IMR-90 (cell line): ENCODE measurements around the gene EXOC2. TPM values are rescaled to one million over a fixed set of nuclear protein-coding genes. Genes with fewer than 3 reads are reported as not detected.

Source experiments
- ATAC-seq: fragments of 200-7000 bp; cut with Tn5 transposase; 2 replicates; pipeline ENCODE4 v1.9.1; 2020; ENCODE audit warnings: low read depth, mild to moderate bottlenecking, moderate library complexity
- BruUV-seq: library from RNA; stranded (reverse); fragments of 400-500 nt; replicated peaks from 2 replicates; lab custom pipeline; 2021; lab: Mats Ljungman, UMichigan
- CTCF ChIA-PET: fragments of 300-600 bp; formaldehyde crosslinking; extraction: SDS; loops from one replicate; lab custom pipeline; 2021; ENCODE audit warnings: antibody characterized with exemption; lab: Yijun Ruan, JAX
- POLR2A ChIA-PET: fragments of 300-600 bp; sonication (Branson Sonifier 250); formaldehyde crosslinking; loops from one replicate; lab custom pipeline; 2022; ENCODE audit warnings: antibody characterized with exemption; ENCODE audit not compliant: unreplicated experiment; lab: Charles Lee
- DNase-seq: peaks from one replicate; pipeline ENCODE4 v3.0.0; 2013
- H2AFZ ChIP-seq: replicated peaks from 2 replicates; pipeline ENCODE3; 2013; ENCODE audit warnings: low read length, mild to moderate bottlenecking; ENCODE audit not compliant: poor library complexity
- H2AK5ac ChIP-seq: 2 replicates; pipeline ENCODE4 v1.6.1; 2013; ENCODE audit warnings: low read depth, low read length, inconsistent platforms
- H2AK9ac ChIP-seq: replicated peaks from 2 replicates; pipeline ENCODE3; 2013; ENCODE audit warnings: mild to moderate bottlenecking, low read depth, low read length, moderate library complexity; ENCODE audit not compliant: poor library complexity
- H2BK120ac ChIP-seq: 2 replicates; pipeline ENCODE4 v1.6.1; 2013; ENCODE audit warnings: low read depth, low read length, inconsistent platforms
- H2BK15ac ChIP-seq: 3 replicates; pipeline ENCODE4 v1.6.1; 2013; ENCODE audit warnings: low read depth, low read length, inconsistent platforms
- H2BK20ac ChIP-seq: 2 replicates; pipeline ENCODE4 v1.6.1; 2013; ENCODE audit warnings: low read depth, mild to moderate bottlenecking, inconsistent platforms, low read length, moderate library complexity
- H2BK5ac ChIP-seq: 2 replicates; pipeline ENCODE4 v1.6.1; 2013; ENCODE audit warnings: mild to moderate bottlenecking, low read depth, low read length, inconsistent platforms; ENCODE audit not compliant: poor library complexity, severe bottlenecking
- H3K14ac ChIP-seq: replicated peaks from 2 replicates; pipeline ENCODE4 v1.6.1; 2013; ENCODE audit warnings: low read depth, low read length, inconsistent platforms
- H3K18ac ChIP-seq: 2 replicates; pipeline ENCODE4 v1.6.1; 2013; ENCODE audit warnings: low read depth, low read length, control low read depth
- H3K23ac ChIP-seq: 2 replicates; pipeline ENCODE4 v1.6.1; 2013; ENCODE audit warnings: low read depth, low read length, inconsistent platforms
- H3K27ac ChIP-seq: 2 replicates; pipeline ENCODE4 v1.5.1; 2013; ENCODE audit warnings: mild to moderate bottlenecking, control low read depth, low read length; ENCODE audit not compliant: insufficient read depth
- H3K27me3 ChIP-seq: 2 replicates; pipeline ENCODE4 v1.6.1; 2013; ENCODE audit warnings: low read length; ENCODE audit not compliant: control insufficient read depth, insufficient read depth
- H3K36me3 ChIP-seq: 2 replicates; pipeline ENCODE4 v1.6.1; 2013; ENCODE audit warnings: low read length, mixed read lengths; ENCODE audit not compliant: control insufficient read depth, insufficient read depth
- H3K4ac ChIP-seq: 2 replicates; pipeline ENCODE4 v1.6.1; 2013; ENCODE audit warnings: low read depth, low read length, inconsistent platforms
- H3K4me1 ChIP-seq: 2 replicates; pipeline ENCODE4 v1.6.1; 2013; ENCODE audit warnings: low read length, mixed read lengths; ENCODE audit not compliant: control insufficient read depth, insufficient read depth
- H3K4me2 ChIP-seq: 2 replicates; pipeline ENCODE4 v1.6.1; 2013; ENCODE audit warnings: low read depth, mild to moderate bottlenecking, control low read depth, low read length, moderate library complexity
- H3K4me3 ChIP-seq: 2 replicates; pipeline ENCODE4 v1.5.1; 2013; ENCODE audit warnings: low read depth, mild to moderate bottlenecking, control low read depth, low read length, moderate library complexity; ENCODE audit not compliant: insufficient read depth
- H3K56ac ChIP-seq: 2 replicates; pipeline ENCODE4 v1.6.1; 2013; ENCODE audit warnings: low read length, inconsistent platforms; ENCODE audit not compliant: insufficient read depth; ENCODE audit errors: extremely low read depth
- H3K79me1 ChIP-seq, 2 experiments: 2 replicates each; pipeline ENCODE4 v1.6.1; 2013; ENCODE audit warnings: low read length in 2 of 2, inconsistent platforms in 1 of 2, low read depth in 1 of 2
- H3K9ac ChIP-seq: 2 replicates; pipeline ENCODE4 v1.6.1; 2013; ENCODE audit warnings: low read depth, low read length, control low read depth
- H3K9me1 ChIP-seq: 2 replicates; pipeline ENCODE4 v1.6.1; 2013; ENCODE audit warnings: low read length, inconsistent platforms; ENCODE audit not compliant: insufficient read depth
- H3K9me3 ChIP-seq: 2 replicates; pipeline ENCODE4 v1.6.1; 2013; ENCODE audit warnings: low read length; ENCODE audit not compliant: control insufficient read depth, insufficient read depth
- H4K20me1 ChIP-seq: 2 replicates; pipeline ENCODE4 v1.6.1; 2013; ENCODE audit warnings: low read length, inconsistent platforms; ENCODE audit not compliant: insufficient read depth
- H4K5ac ChIP-seq: 2 replicates; pipeline ENCODE4 v1.6.1; 2013; ENCODE audit warnings: mild to moderate bottlenecking, low read depth, low read length, control low read depth
- H4K8ac ChIP-seq, 2 experiments: 2 replicates each; pipeline ENCODE4 v1.6.1; 2013; ENCODE audit warnings: low read depth in 2 of 2, low read length in 2 of 2, control low read depth in 1 of 2, inconsistent platforms in 1 of 2
- H4K91ac ChIP-seq: 2 replicates; pipeline ENCODE4 v1.6.1; 2013; ENCODE audit warnings: low read depth, low read length, inconsistent platforms; ENCODE audit not compliant: insufficient read depth
- FOS ChIP-seq: fragments of 150-350 bp; IDR thresholded peaks from 2 replicates; pipeline ENCODE4 v1.6.1; 2016; ENCODE audit warnings: low read depth, low read length
- RFX5 ChIP-seq: IDR thresholded peaks from 2 replicates; pipeline ENCODE4 v1.8.0; 2012; ENCODE audit warnings: low read depth, mild to moderate bottlenecking, low read length, moderate library complexity
- WGBS, 2 experiments: methylation state at CpG; one replicate each; pipeline versions ENCODE4 v1.1.5 to v1.1.7; 2013; ENCODE audit warnings: missing lambda C conversion rate in 2 of 2; ENCODE audit not compliant: insufficient read length in 1 of 2; ENCODE audit errors: extremely low coverage in 2 of 2; 5-methylcytosine and 5-hydroxymethylcytosine counted together
- dilution Hi-C: fragments of 300-500 bp; cut with HindIII; formaldehyde crosslinking; loops from one replicate; pipeline ENCODE4 v1.14.3; 2018; ENCODE audit warnings: low sequenced_read_pairs; ENCODE audit not compliant: unreplicated experiment
- in situ Hi-C: fragments of 300-500 bp; cut with MboI; formaldehyde crosslinking; loops from 3 replicates; pipeline ENCODE4 v1.14.3; 2019; ENCODE audit warnings: low sequenced_read_pairs, inconsistent platforms, mixed read lengths
- intact Hi-C: fragments of 100-400 bp; cut with micrococcal nuclease; formaldehyde crosslinking; loops from 2 replicates; pipeline ENCODE4 v1.10.0; 2022
- polyA plus RNA-seq, 3 experiments: library from polyadenylated mRNA; depleted of rRNA; stranded (reverse); fragments of >200 nt; gene quantifications; 2 replicates each; pipeline ENCODE4 v1.2.3, GENCODE V29; 2012; ENCODE audit warnings: low replicate concordance in 1 of 3
- total RNA-seq: library from RNA; depleted of rRNA; stranded (reverse); fragments of >200 nt; gene quantifications from 2 replicates; pipeline ENCODE4 v1.2.3, GENCODE V29; 2012

EXOC2 gene
- total and polyA plus RNA-seq, 2 of the 4 experiments (the other 2 are of a cell fraction), result 13.1 to 37.3 TPM

- Histone ChIP-seq H2BK5ac (no peak overlapping the region), H2AFZ (no peak overlapping the region), H3K18ac (no peak overlapping the region), H3K9ac (no peak overlapping the region), H3K4me2 (no peak overlapping the region), H3K14ac (no peak overlapping the region), H3K56ac (no peak overlapping the region), H3K79me1 (peaks cover 0 to 3% of the 10 kb centered on the region in 2 experiments; a peak in 1 of 4 replicates), H3K27me3 (no peaks in the 10 kb centered on the region), H2BK15ac (no peak overlapping the region), H4K8ac (no peak overlapping the region), H3K4me1 (no peaks in the 10 kb centered on the region), H3K27ac (no peak overlapping the region), H4K20me1 (no peaks in the 10 kb centered on the region), H3K4ac (no peak overlapping the region), H2AK9ac (no peak overlapping the region), H3K9me1 (peaks cover 3% of the 10 kb centered on the region; the same call in 1 of the 2 replicates), H2BK120ac (no peak overlapping the region), H4K91ac (no peak overlapping the region), H2AK5ac (no peak overlapping the region), H3K23ac (no peak overlapping the region), H3K9me3 (no peaks in the 10 kb centered on the region), H4K5ac (no peak overlapping the region), H2BK20ac (no peak overlapping the region), H3K36me3 (peaks cover 5% of the 10 kb centered on the region; the same call in 1 of the 2 replicates), H3K4me3 (no peak overlapping the region)
- TF ChIP-seq RFX5, result no peak
- TF ChIP-seq FOS, result no peak
- DNase-seq (no peak), ATAC-seq (no peak)
- CTCF ChIA-PET, result no interaction called here
- POLR2A ChIA-PET, result no interaction called here
- no TSS peak for BruUV-seq
- in situ Hi-C loops, result no loop called here
- 79% methylated on average over 3 of the region's 4 CpGs; no CpG with 5 or more reads in 1 of the 2 experiments for WGBS, 2 experiments
- intact Hi-C loops, result loop anchor here (10.0 kb wide), 1 partner anchor 215 kb away; the partner anchor contains the start of gene DUSP22
- dilution Hi-C loops, result no loop called here
These were observed 183.3 kb downstream of the EXOC2 start for GRCh38 chr6:509676-510075.
